HG03558 (cell line): ENCODE data around the gene BSCL2.
"Not testable (repeated sequence)": the region's sequence is repeated elsewhere in the genome, so short reads cannot be mapped to it uniquely, and the experiment has no call there.

ENCODE experiments used
- ATAC-seq: cut with Tn5 transposase; IDR thresholded peaks from one replicate; pipeline ENCODE4 v1.9.1; 2021; ENCODE audit warnings: moderate number of reproducible peaks; ENCODE audit not compliant: unreplicated experiment; ENCODE audit errors: extremely low read depth

Gene BSCL2

DNA sequence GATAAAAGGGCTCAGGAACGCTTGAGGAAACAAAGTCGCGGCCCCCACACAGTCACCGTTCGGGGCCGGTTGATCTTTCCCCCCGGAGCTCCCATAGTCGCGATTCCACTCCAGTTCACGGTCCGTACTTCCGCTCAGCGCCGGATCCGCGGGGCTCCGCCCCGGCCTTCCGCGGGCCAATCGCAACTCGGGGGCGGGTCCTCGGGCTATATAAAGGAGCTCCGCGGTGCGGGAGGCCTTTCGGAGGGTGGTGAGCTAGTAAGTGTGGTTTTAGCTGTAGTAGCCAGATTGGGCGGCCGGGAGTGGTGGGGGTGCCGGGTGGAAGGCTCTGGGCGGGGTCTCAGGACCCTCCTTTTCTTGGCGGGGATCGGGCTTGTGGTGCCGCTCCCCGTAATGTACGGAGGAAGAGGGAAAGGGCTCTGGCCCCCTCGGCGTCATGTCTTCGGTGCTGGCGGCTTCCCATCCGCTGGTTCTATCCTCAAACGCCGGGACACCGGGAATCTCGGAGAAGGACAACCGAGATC is 42.1 kb downstream of the BSCL2 start, which contains the start of the genes C11orf98 and CSKMT:
TSS of gene C11orf98 (minus strand) at position 136 of the 524 bp plus-strand sequence. CDS start at position 95, 41 bp downstream.
TSS of gene CSKMT (plus strand) at position 238 of the 524 bp plus-strand sequence. CDS start 568 bp downstream, outside the sequence.
- peak; percentile 62 for ATAC-seq

DNA sequence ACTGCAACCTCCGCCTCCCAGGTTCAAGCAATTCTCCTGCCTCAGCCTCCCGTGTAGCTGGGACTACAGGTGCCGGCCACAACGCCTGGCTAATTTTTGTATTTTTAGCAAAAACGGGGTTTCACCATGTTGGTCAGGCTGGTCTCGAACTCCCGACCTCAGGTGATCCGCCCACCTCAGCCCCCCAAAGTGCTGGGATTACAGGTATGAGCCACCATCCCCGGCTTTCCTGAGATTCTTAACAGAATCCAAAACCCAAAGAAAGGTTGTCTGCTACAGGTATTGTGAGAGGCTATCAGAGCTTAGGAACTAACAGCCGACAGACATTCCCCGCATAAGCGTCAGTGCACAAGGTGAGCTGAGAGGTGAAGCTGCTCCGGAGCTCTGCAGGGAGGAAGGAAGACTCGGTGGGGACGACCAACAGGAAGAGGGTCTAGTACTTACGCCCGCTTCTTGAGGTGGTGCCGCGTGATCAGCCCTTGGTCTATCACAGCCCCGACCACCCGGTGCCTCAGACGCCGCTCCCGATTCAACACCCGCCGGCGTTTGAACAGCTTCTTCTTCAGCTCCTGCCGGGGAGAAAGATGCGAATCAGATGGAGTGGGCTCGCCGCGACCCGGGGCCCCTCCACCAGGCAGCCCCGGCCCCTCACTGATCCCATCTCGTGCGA is 42.7 kb downstream of the BSCL2 start:
- ATAC-seq = no peak

DNA sequence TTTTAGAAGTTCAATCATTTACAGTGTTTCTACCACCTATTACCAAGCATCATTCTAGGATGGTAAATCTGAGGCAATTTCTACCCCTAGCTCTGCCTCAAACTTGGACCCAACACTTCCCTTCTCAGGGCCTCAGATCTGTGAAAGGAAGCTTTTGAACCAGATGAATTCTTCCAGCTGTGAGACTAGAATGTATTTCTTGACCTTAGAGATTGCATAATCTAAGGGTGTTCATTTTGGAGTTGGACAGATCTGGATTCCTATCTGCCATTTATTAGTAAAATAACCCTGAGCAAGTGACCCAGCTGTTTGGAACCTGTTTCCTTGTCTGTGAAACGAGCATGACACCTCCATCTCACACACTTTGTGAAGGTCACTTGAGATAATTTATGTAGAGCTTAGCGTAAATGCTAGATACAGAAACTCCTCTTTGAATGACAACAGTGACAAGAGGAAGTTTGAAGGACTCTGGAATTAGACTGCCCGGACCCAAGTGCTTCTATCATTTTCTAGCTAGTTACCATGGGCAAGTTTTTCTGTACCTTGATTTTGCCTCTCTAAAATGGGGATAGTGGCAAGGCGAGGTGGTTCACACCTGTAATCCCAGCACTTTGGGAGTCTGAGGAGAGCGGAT is 50.3 kb downstream of the BSCL2 start:
- ATAC-seq = no peak

DNA sequence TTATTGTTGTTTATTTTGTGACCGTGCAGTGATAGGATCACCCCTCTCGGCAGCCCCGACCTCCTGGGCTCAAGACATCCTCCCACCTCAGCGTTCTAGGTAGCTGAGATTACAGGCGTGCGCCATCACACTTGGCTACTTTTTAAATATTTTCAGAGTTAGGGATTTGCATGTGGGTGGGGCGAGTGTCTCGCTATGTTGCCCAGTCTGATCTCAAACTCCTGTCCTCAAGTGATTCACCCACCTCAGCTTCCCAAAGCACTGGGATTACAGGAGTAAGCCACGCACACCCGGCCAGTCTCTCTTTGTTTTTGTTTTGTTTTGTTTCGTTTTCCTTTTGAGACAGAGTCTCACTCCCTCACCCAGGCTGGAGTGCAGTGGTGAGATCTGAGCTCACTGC is 52.9 kb downstream of the BSCL2 start:
- no peak for ATAC-seq

DNA sequence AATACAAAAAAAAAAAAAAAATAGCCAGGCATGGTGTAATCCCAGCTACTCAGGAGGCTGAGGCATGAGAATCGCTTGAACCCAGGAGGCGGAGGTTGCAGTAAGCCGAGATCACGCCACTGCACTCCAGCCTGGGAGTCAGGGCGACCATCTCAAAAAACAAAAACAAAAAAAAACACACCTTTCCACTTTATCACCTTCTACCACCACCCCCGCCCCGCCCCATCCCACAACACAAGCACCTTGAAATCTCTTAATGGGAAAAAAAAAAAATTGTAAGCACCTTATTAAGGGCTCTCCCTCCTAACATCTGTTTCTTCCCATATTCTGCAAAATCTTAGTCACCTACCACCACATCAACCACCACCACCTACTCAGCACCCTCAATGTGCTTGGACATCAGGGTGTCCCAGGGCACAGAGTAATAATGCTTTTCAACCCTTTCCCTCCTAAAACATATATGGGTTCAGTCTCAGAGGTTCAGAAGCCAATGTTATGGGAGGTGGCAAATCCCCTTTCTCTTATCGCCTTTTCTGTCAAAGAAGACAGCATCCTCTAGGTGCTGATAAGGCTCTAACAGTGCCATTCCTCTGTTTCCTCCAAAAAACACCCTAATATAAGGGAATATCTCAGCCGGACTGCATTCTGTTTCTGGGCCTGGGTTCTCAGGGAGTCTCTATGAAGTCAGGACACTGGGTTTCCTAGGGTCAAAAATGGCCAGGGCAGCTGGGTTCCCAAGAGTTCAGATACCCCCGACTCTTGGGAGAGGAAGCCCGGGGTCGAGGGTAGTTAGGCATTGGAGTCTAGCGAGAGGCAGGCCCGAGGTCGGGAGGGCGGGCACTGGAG is 54.8 kb downstream of the BSCL2 start:
- no peak for ATAC-seq

DNA sequence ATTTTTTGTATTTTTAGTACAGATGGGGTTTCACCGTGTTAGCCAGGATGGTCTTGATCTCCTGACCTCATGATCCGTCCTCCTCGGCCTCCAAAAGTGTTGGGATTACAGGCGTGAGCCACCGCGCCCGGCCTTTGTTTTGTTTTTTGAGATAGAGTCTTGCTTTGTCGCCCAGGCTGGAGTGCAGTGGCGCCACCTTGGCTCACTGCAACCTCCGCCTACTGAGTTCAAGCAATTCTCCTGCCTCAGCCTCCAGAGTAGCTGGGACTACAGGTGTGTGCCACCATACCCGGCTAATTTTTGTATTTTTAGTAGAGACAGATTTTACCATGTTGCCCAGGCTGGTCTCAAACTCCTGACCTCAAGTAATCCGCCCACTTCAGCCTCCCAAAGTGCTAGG is 56.9 kb downstream of the BSCL2 start:
- ATAC-seq = not testable (repeated sequence)

DNA sequence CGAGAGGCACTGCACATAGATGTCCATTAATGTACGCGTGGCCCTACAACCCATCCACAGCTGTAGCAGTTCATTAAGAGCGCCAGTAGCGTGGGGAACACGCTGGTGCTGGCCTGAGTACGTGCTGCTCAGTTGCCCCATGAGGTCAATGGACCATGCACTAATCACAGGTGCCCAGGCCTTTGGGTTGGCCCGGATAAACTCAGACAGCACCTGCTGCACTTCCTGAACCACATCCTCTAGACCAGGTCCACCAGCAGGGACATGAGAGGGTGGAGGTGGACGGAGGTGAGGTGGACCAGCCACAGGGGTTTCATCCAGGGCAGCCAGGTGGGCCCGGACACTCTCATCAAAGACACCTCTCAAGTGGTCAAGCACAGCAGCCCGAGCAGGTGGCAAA is 57.7 kb downstream of the BSCL2 start:
- no peak for ATAC-seq

DNA sequence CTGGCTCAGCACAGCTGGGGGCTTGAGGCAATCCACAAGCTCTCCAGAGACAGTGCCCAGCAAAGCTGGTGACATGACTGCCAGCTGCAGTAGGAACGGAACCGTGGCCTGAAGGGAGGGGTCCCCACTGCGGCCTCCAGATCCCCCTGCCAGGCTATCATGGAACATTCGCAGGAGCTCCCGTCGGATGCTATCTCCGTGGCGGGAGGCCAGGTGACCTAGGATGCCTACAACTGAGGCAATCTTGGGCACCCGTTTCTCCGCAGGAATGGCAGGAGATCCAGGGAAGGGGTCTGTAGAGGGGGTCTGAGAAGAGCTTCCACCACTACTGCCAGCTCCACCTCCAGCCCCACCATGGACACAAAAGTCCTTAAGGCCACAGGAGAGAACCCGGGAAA is 58.3 kb downstream of the BSCL2 start:
- ATAC-seq = no peak

DNA sequence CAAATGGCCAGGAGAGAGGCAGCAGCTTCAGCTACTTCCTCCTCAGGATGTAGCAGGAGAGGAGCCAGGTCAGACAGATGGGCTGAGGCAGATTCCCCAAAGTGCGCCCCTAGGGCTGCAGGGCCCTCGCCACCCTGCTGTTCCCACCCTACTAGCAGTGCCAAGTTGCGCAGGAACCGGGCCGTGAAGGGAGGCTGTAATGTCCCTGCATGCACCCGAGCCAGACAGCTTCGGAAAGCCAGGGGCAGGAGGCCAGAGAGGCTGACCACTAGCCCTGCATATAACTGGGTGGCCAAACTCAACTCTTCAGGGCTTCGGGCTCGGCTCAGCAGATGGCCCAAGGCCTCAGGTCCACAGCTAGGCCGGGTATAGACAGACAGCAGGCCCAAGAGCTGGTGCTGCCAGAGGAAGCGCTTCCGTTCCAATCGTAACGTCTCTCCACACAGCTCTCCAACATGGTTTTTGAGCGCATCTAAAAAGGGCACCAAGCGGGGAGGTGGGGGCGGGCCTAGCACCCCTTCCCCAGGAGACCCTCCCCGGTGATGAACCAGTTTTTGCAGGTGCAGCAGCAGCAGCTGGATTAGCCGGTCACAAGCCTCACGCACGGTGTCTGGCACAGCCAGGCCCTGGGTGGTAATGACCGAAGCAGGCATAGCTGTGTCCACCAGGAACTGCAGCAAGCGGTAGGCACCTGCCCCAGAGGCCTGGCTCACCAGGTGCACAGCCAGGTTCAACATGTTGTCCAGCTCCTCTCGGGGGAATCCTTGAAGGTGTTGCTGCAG is 58.8 kb downstream of the BSCL2 start:
- ATAC-seq = no peak

DNA sequence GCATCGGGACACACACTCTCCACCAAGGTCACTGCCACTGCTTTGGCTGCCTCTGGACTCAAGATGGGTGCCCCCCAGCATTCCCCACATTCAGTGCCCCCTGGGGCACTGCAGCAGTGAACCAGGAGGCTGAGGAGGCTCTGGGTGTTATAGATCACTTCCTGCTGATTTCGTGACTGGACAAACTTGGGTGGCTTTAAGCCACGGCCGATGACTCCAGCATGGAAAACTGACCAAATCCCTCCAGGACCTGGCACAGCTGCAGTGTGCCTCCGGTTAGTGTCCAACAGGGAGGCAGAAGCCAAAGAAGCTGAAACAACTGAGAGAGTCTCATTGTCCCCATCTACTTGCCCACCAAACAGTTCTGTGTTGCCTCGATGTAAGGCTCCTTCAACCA is 59.6 kb downstream of the BSCL2 start:
- ATAC-seq = no peak

DNA sequence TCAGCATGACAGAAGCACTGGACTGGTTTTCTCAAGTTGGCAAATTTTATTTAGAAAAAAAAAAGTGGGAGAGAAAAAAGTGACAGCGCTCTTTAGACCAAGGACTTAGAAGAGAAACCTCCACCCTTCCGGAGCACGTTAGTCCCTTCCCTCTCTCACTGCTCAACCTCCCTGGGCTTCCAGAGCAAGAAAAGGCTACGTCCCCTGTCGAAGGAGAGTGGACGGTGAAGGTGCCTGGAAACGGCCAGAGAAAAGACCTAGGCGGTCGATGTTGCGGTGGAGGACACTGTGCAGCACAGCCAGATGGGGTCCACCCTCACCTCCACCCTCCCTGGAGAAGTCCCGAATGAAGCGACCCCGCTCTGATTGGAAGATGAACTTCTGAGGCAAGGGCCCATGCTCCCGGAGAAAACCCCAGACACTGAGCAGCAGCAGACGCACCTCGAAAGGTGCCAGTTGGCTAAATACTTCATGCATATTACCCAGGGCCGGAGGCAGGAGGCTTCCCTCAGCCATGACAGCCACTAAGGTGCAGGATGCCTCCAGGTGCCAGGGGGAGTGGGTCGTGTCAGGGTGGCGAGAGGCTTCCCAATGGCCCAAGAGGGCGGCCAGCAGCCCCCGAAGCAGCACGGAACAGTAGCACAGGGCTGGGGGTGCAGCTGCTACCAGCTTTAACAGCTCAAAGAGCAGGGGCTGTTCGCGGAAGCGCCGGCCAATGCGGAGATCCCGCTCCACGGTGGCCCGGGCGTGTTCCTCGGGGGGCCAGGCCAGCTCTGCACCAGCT is 60.2 kb downstream of the BSCL2 start:
- ATAC-seq = no peak

DNA sequence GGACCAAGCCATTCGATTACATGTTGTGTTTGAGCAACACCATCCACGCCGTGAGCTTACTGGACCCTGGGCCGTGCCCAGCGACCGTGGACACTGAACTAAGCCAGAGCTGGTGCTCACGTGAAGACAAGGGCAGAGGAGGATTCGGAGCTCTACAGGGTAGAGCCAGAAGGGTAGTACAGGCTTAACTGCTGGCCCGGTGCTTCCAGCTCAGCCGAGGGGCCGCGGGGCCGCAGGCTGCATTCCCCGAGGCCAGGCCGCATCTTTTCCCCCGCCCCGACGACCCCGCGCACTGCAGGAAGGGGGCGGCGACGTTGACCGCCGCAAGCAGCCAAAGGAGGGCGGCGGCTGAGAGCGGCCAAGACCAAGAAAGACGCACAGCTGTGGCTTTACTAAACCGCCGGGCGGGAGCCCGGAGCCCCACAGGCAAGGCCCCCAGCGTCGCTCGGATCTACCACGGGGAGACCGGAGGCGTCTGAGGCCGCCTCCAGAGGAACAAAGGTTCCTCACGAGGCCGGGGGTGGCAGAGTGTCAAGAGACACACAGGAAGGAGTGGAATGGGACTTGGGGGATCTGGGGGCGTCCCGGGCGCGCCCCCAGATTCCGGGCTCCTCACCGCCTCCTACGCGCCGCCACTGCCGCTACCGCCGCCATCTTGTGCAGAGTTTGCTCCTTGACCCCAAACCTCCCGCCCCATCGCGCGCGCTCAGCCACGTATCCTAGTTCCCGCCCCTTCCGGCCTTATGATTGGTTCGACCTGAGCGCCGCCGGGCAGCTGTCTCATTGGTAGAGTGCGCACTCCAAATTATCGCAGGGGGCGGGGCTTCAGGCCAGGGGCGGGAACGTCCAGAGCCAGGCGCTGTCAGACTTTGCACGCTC is 61.0 kb downstream of the BSCL2 start, which contains the start of gene GANAB:
TSS of gene GANAB (minus strand) at position 668 of the 879 bp plus-strand sequence. CDS start at position 654, 14 bp downstream.
- ATAC-seq = peak; percentile 84

DNA sequence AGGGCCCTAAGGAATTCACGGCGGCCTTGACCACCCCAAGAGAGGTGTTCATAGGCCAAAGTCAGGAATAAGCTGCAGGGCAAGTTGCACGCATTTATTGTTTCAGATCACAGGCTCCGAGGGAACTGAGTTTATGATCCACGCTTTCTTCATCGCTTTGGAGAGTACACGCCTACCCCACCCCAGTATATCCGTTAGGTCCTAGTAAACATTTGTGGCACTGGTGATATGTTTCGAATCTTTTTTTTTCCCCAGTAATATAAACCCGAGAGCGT is 61.6 kb downstream of the BSCL2 start:
- no peak for ATAC-seq

DNA sequence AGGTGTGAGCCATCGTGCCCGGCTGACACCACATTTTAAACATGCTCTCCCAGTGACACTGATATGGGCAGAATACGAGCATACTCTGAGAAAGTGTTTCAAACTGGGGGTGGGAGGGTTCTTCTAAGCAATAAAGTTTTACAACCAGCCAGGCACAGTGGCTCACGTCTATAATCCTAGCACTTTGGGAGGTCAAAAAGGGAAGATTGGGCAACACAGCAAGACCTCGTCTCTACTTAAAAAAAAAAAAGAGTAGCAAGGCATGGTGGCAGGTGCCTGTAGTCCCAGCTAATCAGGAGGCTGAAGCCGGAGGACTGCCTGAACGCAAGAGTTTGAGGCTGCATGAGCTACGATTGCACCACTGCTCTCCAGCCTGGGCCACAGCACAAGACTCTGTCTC is 63.0 kb downstream of the BSCL2 start:
- no peak for ATAC-seq
